Mesenchymal stem cell (in vitro differentiated cells and primary cell): ENCODE data around the gene ATP2B3.

Experiments used
- DNase-seq: peaks from one replicate; pipeline ENCODE4 v3.0.0-alpha.2; 2013
- H2AFZ ChIP-seq: one replicate; pipeline ENCODE4 v1.6.1; 2013; ENCODE audit warnings: low read depth, mild to moderate bottlenecking, control low read depth, inconsistent platforms, low read length, moderate library complexity
- H2AK5ac ChIP-seq: 2 replicates; pipeline ENCODE4 v1.6.1; 2013; ENCODE audit warnings: low read length, moderate library complexity, mild to moderate bottlenecking, inconsistent platforms; ENCODE audit not compliant: severe bottlenecking
- H2BK120ac ChIP-seq: one replicate; pipeline ENCODE4 v1.6.1; 2013; ENCODE audit warnings: low read depth, mild to moderate bottlenecking, inconsistent platforms, low read length, moderate library complexity
- H2BK12ac ChIP-seq, 2 experiments: one replicate each; pipeline ENCODE4 v1.6.1; 2013; ENCODE audit warnings: inconsistent platforms in 2 of 2, low read length in 2 of 2, mild to moderate bottlenecking in 2 of 2, moderate library complexity in 2 of 2, control low read depth in 1 of 2
- H2BK15ac ChIP-seq: one replicate; pipeline ENCODE4 v1.6.1; 2013; ENCODE audit warnings: mild to moderate bottlenecking, low read depth, inconsistent platforms; ENCODE audit not compliant: poor library complexity, severe bottlenecking
- H2BK5ac ChIP-seq: 2 replicates; pipeline ENCODE4 v1.6.1; 2013; ENCODE audit warnings: low read depth, mild to moderate bottlenecking, low read length, control low read depth, inconsistent platforms; ENCODE audit not compliant: poor library complexity, severe bottlenecking
- H3K14ac ChIP-seq, 2 experiments: one replicate each; pipeline ENCODE4 v1.6.1; 2013; ENCODE audit warnings: inconsistent platforms in 2 of 2, low read length in 2 of 2, control low read depth in 1 of 2, mild to moderate bottlenecking in 1 of 2, moderate library complexity in 1 of 2
- H3K18ac ChIP-seq, 2 experiments: one replicate each; pipeline ENCODE4 v1.6.1; 2013; ENCODE audit warnings: inconsistent platforms in 2 of 2, low read length in 2 of 2, control low read depth in 1 of 2, low read depth in 1 of 2, mild to moderate bottlenecking in 1 of 2
- H3K23ac ChIP-seq, 2 experiments: one replicate each; pipeline ENCODE4 v1.6.1; 2013; ENCODE audit warnings: inconsistent platforms in 2 of 2, low read length in 2 of 2, mild to moderate bottlenecking in 2 of 2, moderate library complexity in 2 of 2, control low read depth in 1 of 2
- H3K27ac ChIP-seq: 2 replicates; pipeline ENCODE4 v1.5.1; 2013; ENCODE audit warnings: mild to moderate bottlenecking, moderate library complexity, low read length, control low read depth, inconsistent platforms; ENCODE audit not compliant: poor library complexity, severe bottlenecking
- H3K27me3 ChIP-seq, 2 experiments: 2 replicates each; pipeline versions ENCODE4 v1.6.1 to v1.7.0; 2013; ENCODE audit warnings: low read length in 2 of 2, mild to moderate bottlenecking in 2 of 2, moderate library complexity in 2 of 2, control low read depth in 1 of 2, inconsistent platforms in 1 of 2; ENCODE audit not compliant: control insufficient read depth in 1 of 2, insufficient read depth in 1 of 2
- H3K36me3 ChIP-seq, 2 experiments: 2 replicates each; pipeline versions ENCODE4 v1.6.1 to v1.7.0; 2013; ENCODE audit warnings: low read length in 2 of 2, control low read depth in 1 of 2, inconsistent platforms in 1 of 2, low read depth in 1 of 2, mild to moderate bottlenecking in 1 of 2; ENCODE audit not compliant: insufficient read depth in 2 of 2, control insufficient read depth in 1 of 2
- H3K4ac ChIP-seq, 2 experiments: one replicate each; pipeline ENCODE4 v1.6.1; 2013; ENCODE audit warnings: inconsistent platforms in 2 of 2, low read length in 2 of 2, mild to moderate bottlenecking in 2 of 2, moderate library complexity in 2 of 2, control low read depth in 1 of 2, low read depth in 1 of 2
- H3K4me1 ChIP-seq: 2 replicates; pipeline ENCODE4 v1.6.1; 2013; ENCODE audit warnings: low read depth, low read length, control low read depth; ENCODE audit not compliant: control insufficient read depth, insufficient read depth
- H3K4me2 ChIP-seq: 2 replicates; pipeline ENCODE4 v1.6.1; 2013; ENCODE audit warnings: low read length, mild to moderate bottlenecking, inconsistent platforms; ENCODE audit not compliant: poor library complexity, severe bottlenecking
- H3K4me3 ChIP-seq, 2 experiments: 2 replicates each; pipeline versions ENCODE4 v1.5.1 to v1.7.0; 2013; ENCODE audit warnings: low read length in 2 of 2, mild to moderate bottlenecking in 2 of 2, control low read depth in 1 of 2, low read depth in 1 of 2; ENCODE audit not compliant: insufficient read depth in 1 of 2
- H3K79me1 ChIP-seq: replicated peaks from 2 replicates; pipeline ENCODE4 v1.6.1; 2013; ENCODE audit warnings: mild to moderate bottlenecking, control low read depth, low read length, inconsistent platforms; ENCODE audit not compliant: poor library complexity, severe bottlenecking
- H3K9ac ChIP-seq: 2 replicates; pipeline ENCODE4 v1.7.0; 2013; ENCODE audit warnings: mild to moderate bottlenecking, low read length, moderate library complexity
- H3K9me3 ChIP-seq: 2 replicates; pipeline ENCODE4 v1.7.0; 2013; ENCODE audit warnings: mild to moderate bottlenecking, low read length; ENCODE audit not compliant: control insufficient read depth
- H4K8ac ChIP-seq: one replicate; pipeline ENCODE4 v1.6.1; 2013; ENCODE audit warnings: inconsistent platforms, mild to moderate bottlenecking, low read length, moderate library complexity
- H4K91ac ChIP-seq: one replicate; pipeline ENCODE4 v1.6.1; 2013; ENCODE audit warnings: mild to moderate bottlenecking, low read length, inconsistent platforms
- WGBS: methylation state at CpG from one replicate; pipeline ENCODE4 v1.1.7; 2013; ENCODE audit warnings: mixed read lengths; 5-methylcytosine and 5-hydroxymethylcytosine counted together

The ATP2B3 gene

DNA sequence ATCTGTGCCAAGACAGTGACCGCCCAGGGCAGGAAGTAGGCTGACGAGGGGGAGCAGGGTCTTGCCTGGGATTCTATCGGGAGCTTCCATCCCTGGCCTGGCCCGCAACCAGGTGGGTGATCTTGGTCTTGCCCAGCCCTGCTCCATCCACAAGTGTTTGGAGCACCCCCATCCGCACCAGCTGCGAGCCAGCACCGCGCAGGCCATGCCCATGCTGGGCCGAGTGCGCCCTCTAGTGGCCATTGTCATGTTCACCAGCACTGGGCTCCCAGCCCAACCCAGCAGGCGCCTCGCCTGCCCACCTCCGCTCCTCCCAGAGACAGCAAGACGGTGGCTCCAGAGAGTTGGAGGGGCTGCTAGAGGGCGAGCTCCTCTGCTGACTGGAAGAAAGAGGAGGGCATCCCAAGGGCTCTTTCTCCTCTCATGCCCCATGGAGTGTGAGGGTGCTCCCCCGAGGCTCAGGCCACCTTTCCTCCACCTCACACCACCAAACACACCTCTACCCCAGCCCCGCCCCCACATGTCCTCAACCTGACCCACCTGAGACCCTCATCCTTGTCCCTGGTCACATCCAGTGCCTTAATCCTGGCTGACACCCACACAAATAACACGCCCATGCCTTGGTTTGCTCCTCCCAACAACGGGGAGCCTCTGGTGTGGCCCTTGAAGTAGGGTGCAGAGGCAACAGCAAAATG is 9.8 kb upstream of the ATP2B3 start:
- 33% methylated on average over 11 of the region's 19 CpGs for WGBS
- Histone ChIP-seq H2AFZ (no peak overlapping the region), H3K36me3 (peaks cover 0 to 6% of the 10 kb centered on the region in 2 experiments), H3K4me1 (peaks cover 14% of the 10 kb centered on the region), H3K18ac (no peak overlapping the region), H2BK120ac (no peak overlapping the region), H3K14ac (no peak overlapping the region), H3K4me3 (no peak overlapping the region), H3K27ac (no peak overlapping the region), H2AK5ac (no peak overlapping the region), H2BK15ac (no peak overlapping the region), H3K23ac (no peak overlapping the region), H3K27me3 (peaks cover 0 to 30% of the 10 kb centered on the region in 2 experiments), H3K4ac (no peak overlapping the region), H3K9me3 (no peaks in the 10 kb centered on the region), H4K8ac (no peak overlapping the region), H3K9ac (no peak overlapping the region), H2BK12ac (no peak overlapping the region), H3K4me2 (no peak overlapping the region), H3K79me1 (no peaks in the 10 kb centered on the region), H4K91ac (no peak overlapping the region), H2BK5ac (no peak overlapping the region)
- peak; percentile 53 for DNase-seq

DNA sequence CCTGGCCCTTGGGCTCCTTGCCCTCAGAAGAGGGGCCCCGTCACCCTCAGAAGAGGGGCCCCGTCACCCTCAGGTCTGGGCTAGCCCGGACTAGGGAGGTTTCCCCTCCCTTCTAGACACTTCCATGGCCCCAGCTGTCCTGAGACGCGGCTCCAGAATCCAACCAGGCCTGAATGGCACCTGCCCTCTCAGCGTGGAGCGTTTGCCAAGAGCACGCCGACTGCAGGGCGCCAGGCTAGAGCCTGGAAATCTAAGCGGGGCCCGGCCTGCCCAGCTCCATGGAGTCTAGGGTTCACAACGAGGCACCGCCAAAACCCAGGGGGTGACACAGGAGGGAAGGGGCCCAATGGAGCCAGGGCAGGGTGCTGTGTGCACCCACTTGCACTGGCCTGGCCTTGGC is 7.8 kb upstream of the ATP2B3 start:
- H3K4me1 ChIP-seq, result peaks cover 14% of the 10 kb centered on the region
- no peak overlapping the region for H2AK5ac ChIP-seq
- peaks cover 0 to 4% of the 10 kb centered on the region in 2 experiments for H3K36me3 ChIP-seq
- H4K8ac ChIP-seq, result no peak overlapping the region
- H2BK12ac ChIP-seq, result no peak overlapping the region
- no peak overlapping the region for H2BK120ac ChIP-seq
- no peak overlapping the region for H3K18ac ChIP-seq
- peaks cover under 1 to 40% of the 10 kb centered on the region in 2 experiments for H3K27me3 ChIP-seq
- no peak overlapping the region for H2AFZ ChIP-seq
- DNase-seq, result no peak
- H2BK15ac ChIP-seq, result no peak overlapping the region
- H4K91ac ChIP-seq, result no peak overlapping the region
- H3K23ac ChIP-seq, result no peak overlapping the region
- H3K14ac ChIP-seq, result no peak overlapping the region
- H3K4ac ChIP-seq, result no peak overlapping the region
- H3K79me1 ChIP-seq, result no peaks in the 10 kb centered on the region
- H3K4me2 ChIP-seq, result no peak overlapping the region
- WGBS, result 90% methylated on average over 12 of the region's 14 CpGs
- H3K4me3 ChIP-seq, result no peak overlapping the region
- H3K9me3 ChIP-seq, result no peaks in the 10 kb centered on the region
- no peak overlapping the region for H3K27ac ChIP-seq
- no peak overlapping the region for H3K9ac ChIP-seq
- no peak overlapping the region for H2BK5ac ChIP-seq

DNA sequence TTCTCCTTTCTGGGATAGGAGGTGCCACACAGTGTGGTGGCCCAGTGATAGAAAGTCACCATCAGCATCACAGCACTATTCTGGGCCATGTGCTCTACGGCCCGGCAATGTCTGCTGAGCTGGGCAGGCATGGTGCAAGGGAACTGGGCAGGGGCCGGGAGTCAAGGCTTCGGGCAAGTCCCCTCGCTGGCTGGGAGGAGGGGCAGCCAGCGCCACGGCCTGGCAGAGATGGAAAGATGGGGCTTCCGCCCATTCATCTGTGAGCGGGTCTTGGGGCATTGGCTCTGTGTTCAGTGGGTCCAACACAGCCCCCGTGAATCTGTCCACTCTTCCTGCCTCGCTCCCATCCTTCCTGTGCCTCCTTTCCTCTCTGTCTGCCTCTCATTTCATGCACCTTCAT is 7.1 kb upstream of the ATP2B3 start:
- Histone ChIP-seq H2AK5ac (no peak overlapping the region), H3K4me3 (no peak overlapping the region), H3K18ac (no peak overlapping the region), H3K4me1 (peaks cover 14% of the 10 kb centered on the region), H4K91ac (no peak overlapping the region), H3K36me3 (no peaks in the 10 kb centered on the region), H2AFZ (no peak overlapping the region), H3K23ac (no peak overlapping the region), H3K9ac (no peak overlapping the region), H2BK12ac (no peak overlapping the region), H3K14ac (no peak overlapping the region), H3K4me2 (no peak overlapping the region), H2BK120ac (no peak overlapping the region), H3K27me3 (peaks cover 8 to 48% of the 10 kb centered on the region in 2 experiments), H2BK15ac (no peak overlapping the region), H3K27ac (no peak overlapping the region), H3K79me1 (no peaks in the 10 kb centered on the region), H2BK5ac (no peak overlapping the region), H3K4ac (no peak overlapping the region), H3K9me3 (no peaks in the 10 kb centered on the region), H4K8ac (no peak overlapping the region)
- no peak for DNase-seq
- WGBS, result 76% methylated on average over 8 of the region's 11 CpGs

DNA sequence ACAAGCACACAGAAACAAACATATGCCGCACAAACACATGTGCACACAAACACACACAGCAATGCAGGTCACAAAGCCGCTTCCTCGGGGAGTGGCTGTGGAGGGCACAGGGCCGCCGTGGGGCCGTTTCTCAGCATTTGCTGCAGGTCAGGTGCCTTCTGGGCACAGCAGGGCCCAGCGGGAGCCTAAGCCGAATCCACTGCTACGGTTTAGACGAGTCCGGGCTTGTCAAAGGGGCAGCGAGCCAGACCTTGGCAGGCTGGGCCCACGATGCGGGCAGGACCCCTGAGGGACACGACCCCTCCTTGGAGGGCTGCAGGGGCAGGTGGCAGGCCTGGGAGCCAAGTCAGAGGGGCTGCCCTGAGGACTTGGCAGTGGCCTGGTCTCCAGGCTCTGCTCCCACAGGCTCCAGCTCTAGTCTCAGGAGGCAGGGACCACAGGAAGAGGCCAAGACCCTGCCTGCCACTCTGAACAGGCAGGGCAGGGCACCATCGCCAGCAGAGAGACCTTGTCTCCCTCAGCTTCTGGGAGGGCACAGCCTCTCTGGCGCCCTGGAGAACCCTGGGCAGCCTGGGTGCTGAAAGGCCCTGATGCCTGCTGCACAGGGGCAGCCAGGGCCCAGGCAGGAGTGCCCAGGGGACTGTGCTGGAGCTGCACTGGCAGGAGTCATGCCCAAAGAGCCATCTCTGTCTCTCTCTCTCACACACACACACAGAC is 5.5 kb upstream of the ATP2B3 start:
- no peak overlapping the region for H4K91ac ChIP-seq
- H3K14ac ChIP-seq, result peak overlapping the region in 1 of 2 experiments; percentile 48
- no peak overlapping the region for H2BK5ac ChIP-seq
- no peaks in the 10 kb centered on the region for H3K79me1 ChIP-seq
- H3K4me1 ChIP-seq, result peaks cover 14% of the 10 kb centered on the region
- no peak overlapping the region for H3K4me3 ChIP-seq
- no peak overlapping the region for H3K27ac ChIP-seq
- H2AK5ac ChIP-seq, result no peak overlapping the region
- H3K4me2 ChIP-seq, result no peak overlapping the region
- H3K18ac ChIP-seq, result peak overlapping the region in 1 of 2 experiments; percentile 24
- no peak overlapping the region for H2BK15ac ChIP-seq
- no peak overlapping the region for H3K9ac ChIP-seq
- WGBS, result 79% methylated on average over 17 of the region's 17 CpGs
- H2BK12ac ChIP-seq, result no peak overlapping the region
- no peak for DNase-seq
- peak overlapping the region; percentile 23 for H4K8ac ChIP-seq
- H3K27me3 ChIP-seq, result peaks cover 23 to 64% of the 10 kb centered on the region in 2 experiments
- no peak overlapping the region for H2BK120ac ChIP-seq
- no peak overlapping the region for H2AFZ ChIP-seq
- H3K23ac ChIP-seq, result no peak overlapping the region
- H3K9me3 ChIP-seq, result no peaks in the 10 kb centered on the region
- H3K4ac ChIP-seq, result no peak overlapping the region
- no peaks in the 10 kb centered on the region for H3K36me3 ChIP-seq
